CD14-positive monocyte (primary cell): ENCODE results near the gene RAB27A. TPM values are rescaled to one million over a fixed set of nuclear protein-coding genes. Genes with fewer than 3 reads are reported as not detected.

Experiments used
- DNase-seq, 3 donors: peaks; one replicate each; pipeline ENCODE4 v3.0.0-alpha.2; 2011 to 2022
- H2AFZ ChIP-seq: 2 replicates; pipeline ENCODE4 v1.6.0; 2012; ENCODE audit warnings: mild to moderate bottlenecking, low read depth, low read length, inconsistent platforms; ENCODE audit not compliant: insufficient read depth, poor library complexity, severe bottlenecking
- H3K27ac ChIP-seq, 2 donors: 1 replicate in 1 of 2; 2 replicates in 1 of 2; pipeline ENCODE4 v1.5.1; 2012 to 2013; ENCODE audit warnings: low read length in 2 of 2, control low read depth in 1 of 2, inconsistent platforms in 1 of 2, low read depth in 1 of 2, mild to moderate bottlenecking in 1 of 2
- H3K27me3 ChIP-seq, 2 donors: one replicate each; pipeline versions ENCODE4 v1.6.0 to v1.6.1; 2011 to 2013; ENCODE audit warnings: low read length in 2 of 2; ENCODE audit not compliant: control insufficient read depth in 2 of 2, insufficient read depth in 2 of 2
- H3K36me3 ChIP-seq, 2 donors: replicated peaks in 1 of 2; 1 replicate in 1 of 2; 2 replicates in 1 of 2; pipeline versions ENCODE4 v1.5.1 to v1.6.1; 2012 to 2013; ENCODE audit warnings: low read length in 2 of 2, control low read depth in 1 of 2, inconsistent platforms in 1 of 2, mild to moderate bottlenecking in 1 of 2; ENCODE audit not compliant: insufficient read depth in 2 of 2, control insufficient read depth in 1 of 2
- H3K4me1 ChIP-seq, 2 donors: 1 replicate in 1 of 2; 2 replicates in 1 of 2; pipeline versions ENCODE4 v1.5.1 to v1.6.1; 2012 to 2013; ENCODE audit warnings: low read length in 2 of 2, control low read depth in 1 of 2, inconsistent platforms in 1 of 2, mild to moderate bottlenecking in 1 of 2, moderate library complexity in 1 of 2; ENCODE audit not compliant: insufficient read depth in 2 of 2, control insufficient read depth in 1 of 2
- H3K4me2 ChIP-seq: replicated peaks from 2 replicates; pipeline ENCODE3; 2012; ENCODE audit warnings: low read length, moderate library complexity, mild to moderate bottlenecking; ENCODE audit not compliant: poor library complexity, severe bottlenecking; ENCODE audit errors: extremely low read depth
- H3K4me3 ChIP-seq, 3 experiments: fragments of 200-600 bp in 1 of 3; sonication (generic) in 1 of 3; replicated peaks in 1 of 3; 1 replicate in 2 of 3; 2 replicates in 1 of 3; pipeline ENCODE4 v1.5.1; 2011 to 2013; ENCODE audit warnings: low read length in 3 of 3, mild to moderate bottlenecking in 3 of 3, control low read depth in 2 of 3, low read depth in 2 of 3, inconsistent platforms in 1 of 3, moderate library complexity in 1 of 3
- H3K79me2 ChIP-seq: 2 replicates; pipeline ENCODE4 v1.6.0; 2012; ENCODE audit warnings: mild to moderate bottlenecking, control low read depth, inconsistent platforms, low read length, moderate library complexity; ENCODE audit not compliant: insufficient read depth
- H3K9ac ChIP-seq: 2 replicates; pipeline ENCODE4 v1.6.0; 2017; ENCODE audit warnings: low read length, mild to moderate bottlenecking; ENCODE audit not compliant: insufficient read depth, poor library complexity, severe bottlenecking
- H3K9me3 ChIP-seq, 2 donors: replicated peaks in 1 of 2; 1 replicate in 1 of 2; 2 replicates in 1 of 2; pipeline versions ENCODE4 v1.5.1 to v1.6.1; 2012 to 2013; ENCODE audit warnings: low read length in 2 of 2, control low read depth in 1 of 2; ENCODE audit not compliant: control insufficient read depth in 1 of 2, insufficient read depth in 1 of 2
- H4K20me1 ChIP-seq: 2 replicates; pipeline ENCODE4 v1.6.0; 2012; ENCODE audit warnings: mild to moderate bottlenecking, low read length, control low read depth, moderate library complexity; ENCODE audit not compliant: insufficient read depth
- H3K27ac Mint-ChIP-seq, 7 donors: one replicate each; pipeline ENCODE4 v1.8.0; 2020; ENCODE audit warnings: mild to moderate bottlenecking in 7 of 7, mixed read lengths in 7 of 7, moderate library complexity in 6 of 7, inconsistent platforms in 2 of 7
- H3K27me3 Mint-ChIP-seq, 3 donors: one replicate each; pipeline ENCODE4 v1.8.0; 2021 to 2022; ENCODE audit warnings: low read depth in 3 of 3, mild to moderate bottlenecking in 3 of 3, mixed read lengths in 3 of 3, moderate library complexity in 3 of 3, inconsistent platforms in 1 of 3
- H3K36me3 Mint-ChIP-seq, 2 donors: one replicate each; pipeline ENCODE4 v1.8.0; 2020; ENCODE audit warnings: mixed read lengths in 2 of 2, inconsistent platforms in 1 of 2, mild to moderate bottlenecking in 1 of 2
- H3K4me1 Mint-ChIP-seq: one replicate; pipeline ENCODE4 v1.8.0; 2020; ENCODE audit warnings: mild to moderate bottlenecking, mixed read lengths
- H3K4me3 Mint-ChIP-seq, 2 donors: one replicate each; pipeline ENCODE4 v1.8.0; 2020; ENCODE audit warnings: mild to moderate bottlenecking in 2 of 2, mixed read lengths in 2 of 2, moderate library complexity in 1 of 2
- H3K9me3 Mint-ChIP-seq, 7 donors: one replicate each; pipeline ENCODE4 v1.8.0; 2020 to 2022; ENCODE audit warnings: mixed read lengths in 7 of 7, mild to moderate bottlenecking in 6 of 7, moderate library complexity in 6 of 7, inconsistent platforms in 2 of 7
- CTCF ChIP-seq: fragments of 200-600 bp; IDR thresholded peaks from one replicate; pipeline ENCODE4 v1.8.0; 2022; ENCODE audit warnings: antibody characterized with exemption, mild to moderate bottlenecking
- WGBS: methylation state at CpG from one replicate; pipeline ENCODE4 v1.1.5; 2013; ENCODE audit warnings: missing lambda C conversion rate; ENCODE audit not compliant: insufficient coverage; 5-methylcytosine and 5-hydroxymethylcytosine counted together
- intact Hi-C, 2 donors: fragments of 100-400 bp; cut with micrococcal nuclease; formaldehyde crosslinking; loops; one replicate each; pipeline versions ENCODE4 v1.15.0 to v1.15.1; 2023
- polyA minus RNA-seq: library from RNA; depleted of rRNA, polyadenylated mRNA; stranded (reverse); fragments of >200 nt; gene quantifications from 2 replicates; pipeline ENCODE4 v1.2.3, GENCODE V29; 2012
- polyA plus RNA-seq, 3 donors: library from polyadenylated mRNA; depleted of rRNA in 1 of 3; unstranded in 2 of 3; stranded (reverse) in 1 of 3; fragments of 300-500 nt in 2 of 3; fragments of >200 nt in 1 of 3; fragmentation: Illumina TruSeq in 2 of 3; gene quantifications; 1 replicate in 2 of 3; 2 replicates in 1 of 3; pipeline ENCODE4 v1.2.3, GENCODE V29; 2012 to 2021
- total RNA-seq, 12 experiments: library from RNA in 1 of 12; stranded (reverse) in 1 of 12; fragments of 120-200 nt in 1 of 12; gene quantifications; one replicate each; pipeline ENCODE4 v1.2.4 and lab custom pipeline; 2013 to 2026; ENCODE audit warnings: mixed read lengths in 6 of 12, inconsistent platforms in 1 of 12

The RAB27A gene
- 36.6 TPM for total RNA-seq (2013)
- polyA plus RNA-seq, result 100 to 1,000 TPM in 2 of 3 donors, 10 to 100 TPM in 1; 70.1 to 159 (median 135) TPM
- 12.6 and 22.9 TPM in 2 replicates for polyA minus RNA-seq
- total RNA-seq (lab: John Stamatoyannopoulos, UW), result 9.6 to 55.3 (median 44.8) reads per million in 11 experiments

GRCh38 chr15:55289746-55290527 is at the start of gene RAB27A:
Gene RAB27A (minus strand): TSS chr15:55289813. CDS start chr15:55234934, 54,879 bp downstream.
- Mint-ChIP-seq H3K36me3 (peaks cover 17 to 24% of the 10 kb centered on the region in 2 donors), H3K4me3 (peak within 1 kb of the TSS; percentile 94 to 96), H3K4me1 (peaks cover 55% of the 10 kb centered on the region), H3K27ac (peak within 1 kb of the TSS; percentile 93 to 99 (median 98)), H3K27me3 (peaks cover 0 to under 1% (median 0%) of the 10 kb centered on the region in 3 donors), H3K9me3 (no peaks in the 10 kb centered on the region)
- peak; percentile 42 to 62 (median 61) for DNase-seq
- Histone ChIP-seq H3K9me3 (no peaks in the 10 kb centered on the region), H3K36me3 (no peaks in the 10 kb centered on the region), H4K20me1 (no peaks in the 10 kb centered on the region), H3K27me3 (no peaks in the 10 kb centered on the region), H3K4me1 (peaks cover 43 to 62% of the 10 kb centered on the region in 2 donors), H2AFZ (peak within 1 kb of the TSS; percentile 96), H3K9ac (peak within 1 kb of the TSS; percentile 98), H3K4me3 (peak within 1 kb of the TSS; percentile 72 to 99 (median 95)), H3K4me2 (peak within 1 kb of the TSS; percentile 95), H3K79me2 (peaks cover 54% of the 10 kb centered on the region), H3K27ac (peak within 1 kb of the TSS; percentile 95 to 99)
- under 1% methylated on average over 54 of the region's 69 CpGs for WGBS
- intact Hi-C loops, result loop anchor here (1.0 to 5.0 kb wide), 5 partner anchors 38 to 93 kb away; partner anchors contain the start of gene RSL24D1 (in 1 of the 2)
- TF ChIP-seq CTCF, result no peak

- Histone ChIP-seq H4K20me1 (no peaks in the 10 kb centered on the region), H3K4me1 (no peaks in the 10 kb centered on the region), H3K27me3 (no peaks in the 10 kb centered on the region), H3K4me3 (no peak overlapping the region), H2AFZ (no peak overlapping the region), H3K36me3 (peaks cover 66 to 92% of the 10 kb centered on the region in 2 donors), H3K4me2 (no peak overlapping the region), H3K9me3 (no peaks in the 10 kb centered on the region), H3K79me2 (peaks cover 4% of the 10 kb centered on the region), H3K9ac (no peak overlapping the region), H3K27ac (peak overlapping the region in 1 of 2 donors; percentile 14)
- Mint-ChIP-seq H3K4me1 (peaks cover 2% of the 10 kb centered on the region), H3K9me3 (no peaks in the 10 kb centered on the region), H3K27ac (no peak overlapping the region), H3K36me3 (peaks cover 48 to 59% of the 10 kb centered on the region in 2 donors), H3K4me3 (no peak overlapping the region), H3K27me3 (no peaks in the 10 kb centered on the region)
- no peak for DNase-seq
- no peak for TF ChIP-seq CTCF
- 100% methylated on average over 1 of the region's 1 CpG for WGBS
- intact Hi-C loops, result no loop called here
Observed at GRCh38 chr15:55337160-55337559, 47.5 kb upstream of the RAB27A start.
